ENCODE results near the gene ZFAND4. TPM values are rescaled to one million over a fixed set of nuclear protein-coding genes. Genes with fewer than 3 reads are reported as not detected.
"Not testable (repeated sequence)": the region's sequence is repeated elsewhere in the genome, so short reads cannot be mapped to it uniquely, and the experiment has no call there.

ZFAND4 gene
- total RNA-seq: 10 to 100 TPM; 11.3 to 11.8 TPM

GRCh38 chr10:45672181-45673073 lies at the start of gene ZFAND4:
Gene ZFAND4 (minus strand): TSS chr10:45672772. CDS start chr10:45663725, 9,047 bp downstream.
- H3K36me3 Mint-ChIP-seq: peaks cover 6% of the 10 kb centered on the region
- H3K27ac Mint-ChIP-seq: peak within 1 kb of the TSS; percentile 81
- H3K4me1 Mint-ChIP-seq: peaks cover 34% of the 10 kb centered on the region
- H3K9me3 Mint-ChIP-seq: peaks cover 3% of the 10 kb centered on the region
- DNase-seq: peak; percentile 98
- no peaks in the 10 kb centered on the region for H3K27me3 Mint-ChIP-seq
- peak within 1 kb of the TSS; percentile 91 for H3K4me3 Mint-ChIP-seq

- not testable (repeated sequence) for H3K4me1 Mint-ChIP-seq, H3K9me3 Mint-ChIP-seq, DNase-seq, H3K27ac Mint-ChIP-seq, H3K4me3 Mint-ChIP-seq, H3K36me3 Mint-ChIP-seq, H3K27me3 Mint-ChIP-seq
These were observed 48.9 kb upstream of the ZFAND4 start for GRCh38 chr10:45721503-45721902.

GRCh38 chr10:45717642-45718041 lies 45.1 kb upstream of the ZFAND4 start:
- not testable (repeated sequence) for H3K4me1 Mint-ChIP-seq, DNase-seq, H3K27me3 Mint-ChIP-seq, H3K27ac Mint-ChIP-seq, H3K9me3 Mint-ChIP-seq, H3K36me3 Mint-ChIP-seq, H3K4me3 Mint-ChIP-seq

- DNase-seq: not testable (repeated sequence)
These were observed 44.5 kb upstream of the ZFAND4 start for GRCh38 chr10:45717053-45717452.

GRCh38 chr10:45711223-45711622 lies 38.7 kb upstream of the ZFAND4 start:
- DNase-seq, H3K27ac Mint-ChIP-seq, H3K36me3 Mint-ChIP-seq, H3K9me3 Mint-ChIP-seq, H3K4me3 Mint-ChIP-seq, H3K27me3 Mint-ChIP-seq, H3K4me1 Mint-ChIP-seq: not testable (repeated sequence)

More at GRCh38 chr10:45717053-45717452, 44.5 kb upstream of the ZFAND4 start:
- H3K27me3 Mint-ChIP-seq, H3K4me3 Mint-ChIP-seq, H3K36me3 Mint-ChIP-seq, H3K4me1 Mint-ChIP-seq, H3K9me3 Mint-ChIP-seq, H3K27ac Mint-ChIP-seq: not testable (repeated sequence)

GRCh38 chr10:45710200-45710796 lies 37.7 kb upstream of the ZFAND4 start:
- not testable (repeated sequence) for H3K9me3 Mint-ChIP-seq, H3K27ac Mint-ChIP-seq, H3K36me3 Mint-ChIP-seq, H3K4me3 Mint-ChIP-seq, H3K27me3 Mint-ChIP-seq, DNase-seq, H3K4me1 Mint-ChIP-seq

GRCh38 chr10:45678467-45678866 lies 5.9 kb upstream of the ZFAND4 start:
- not testable (repeated sequence) for H3K4me3 Mint-ChIP-seq, H3K9me3 Mint-ChIP-seq, H3K27me3 Mint-ChIP-seq, H3K27ac Mint-ChIP-seq, H3K36me3 Mint-ChIP-seq, DNase-seq, H3K4me1 Mint-ChIP-seq

- H3K27ac Mint-ChIP-seq: no peak overlapping the region
- peaks cover 5% of the 10 kb centered on the region for H3K36me3 Mint-ChIP-seq
- H3K27me3 Mint-ChIP-seq: no peaks in the 10 kb centered on the region
- no peak overlapping the region for H3K4me3 Mint-ChIP-seq
- H3K4me1 Mint-ChIP-seq: peaks cover 15% of the 10 kb centered on the region
- no peak for DNase-seq
- peaks cover 3% of the 10 kb centered on the region for H3K9me3 Mint-ChIP-seq
These were observed 2.8 kb upstream of the ZFAND4 start for GRCh38 chr10:45675388-45675787.

GRCh38 chr10:45673074-45673648 lies 589 bp upstream of the ZFAND4 start:
- peaks cover 6% of the 10 kb centered on the region for H3K36me3 Mint-ChIP-seq
- H3K9me3 Mint-ChIP-seq: peaks cover 3% of the 10 kb centered on the region
- H3K27me3 Mint-ChIP-seq: no peaks in the 10 kb centered on the region
- peaks cover 32% of the 10 kb centered on the region for H3K4me1 Mint-ChIP-seq
- DNase-seq: no peak
- peak overlapping the region; percentile 54 for H3K4me3 Mint-ChIP-seq
- peak overlapping the region; percentile 60 for H3K27ac Mint-ChIP-seq

GRCh38 chr10:45671300-45671699 lies 1.3 kb downstream of the ZFAND4 start:
- Mint-ChIP-seq H3K27ac (peak overlapping the region; percentile 23), H3K4me3 (peak overlapping the region; percentile 91), H3K4me1 (peaks cover 37% of the 10 kb centered on the region)
- H3K36me3 Mint-ChIP-seq, DNase-seq, H3K27me3 Mint-ChIP-seq, H3K9me3 Mint-ChIP-seq: not testable (repeated sequence)

GRCh38 chr10:45669897-45670296 lies 2.7 kb downstream of the ZFAND4 start:
- not testable (repeated sequence) for H3K27ac Mint-ChIP-seq, H3K4me3 Mint-ChIP-seq

GRCh38 chr10:45660876-45661411 lies 11.6 kb downstream of the ZFAND4 start:
- Mint-ChIP-seq H3K36me3 (peaks cover 67% of the 10 kb centered on the region), H3K4me3 (no peak overlapping the region), H3K27me3 (no peaks in the 10 kb centered on the region), H3K27ac (peak overlapping the region; percentile 14), H3K4me1 (peaks cover 28% of the 10 kb centered on the region), H3K9me3 (peaks cover 20% of the 10 kb centered on the region)
- DNase-seq: no peak

More at GRCh38 chr10:45669897-45670296, 2.7 kb downstream of the ZFAND4 start:
- H3K27me3 Mint-ChIP-seq, DNase-seq, H3K9me3 Mint-ChIP-seq: not testable (repeated sequence)
- peaks cover 16% of the 10 kb centered on the region for H3K36me3 Mint-ChIP-seq
- peaks cover 37% of the 10 kb centered on the region for H3K4me1 Mint-ChIP-seq

- Mint-ChIP-seq H3K4me3 (no peak overlapping the region), H3K27ac (peak overlapping the region; percentile 69), H3K36me3 (peaks cover 62% of the 10 kb centered on the region), H3K9me3 (peaks cover 15% of the 10 kb centered on the region), H3K27me3 (no peaks in the 10 kb centered on the region), H3K4me1 (peaks cover 47% of the 10 kb centered on the region)
- DNase-seq: peak; percentile 3
These were observed 15.3 kb downstream of the ZFAND4 start for GRCh38 chr10:45657033-45657926.

GRCh38 chr10:45655219-45655618 lies 17.4 kb downstream of the ZFAND4 start:
- no peaks in the 10 kb centered on the region for H3K27me3 Mint-ChIP-seq
- H3K4me3 Mint-ChIP-seq: no peak overlapping the region
- peak overlapping the region; percentile 51 for H3K27ac Mint-ChIP-seq
- peaks cover 45% of the 10 kb centered on the region for H3K36me3 Mint-ChIP-seq
- peaks cover 4% of the 10 kb centered on the region for H3K9me3 Mint-ChIP-seq
- no peak for DNase-seq
- H3K4me1 Mint-ChIP-seq: peaks cover 41% of the 10 kb centered on the region

Data from activated naive CD8-positive, alpha-beta T cell treated with anti-CD3 and anti-CD28 coated beads for 36 hours (primary cell).